ENCODE results near the gene WDR54.
"Not testable (repeated sequence)": the region's sequence is repeated elsewhere in the genome, so short reads cannot be mapped to it uniquely, and the experiment has no call there.

Gene WDR54

GRCh38 chr2:74406035-74406434 lies 15.5 kb upstream of the WDR54 start:
- no peak for DNase-seq (ENCODE audit: low read depth, low spot score)

GRCh38 chr2:74407682-74408081 lies 13.8 kb upstream of the WDR54 start:
- DNase-seq (ENCODE audit: low read depth, low spot score) = no peak

- DNase-seq (ENCODE audit: low read depth, low spot score) = no peak
These were observed 8.4 kb upstream of the WDR54 start for GRCh38 chr2:74413001-74413698.

DNA sequence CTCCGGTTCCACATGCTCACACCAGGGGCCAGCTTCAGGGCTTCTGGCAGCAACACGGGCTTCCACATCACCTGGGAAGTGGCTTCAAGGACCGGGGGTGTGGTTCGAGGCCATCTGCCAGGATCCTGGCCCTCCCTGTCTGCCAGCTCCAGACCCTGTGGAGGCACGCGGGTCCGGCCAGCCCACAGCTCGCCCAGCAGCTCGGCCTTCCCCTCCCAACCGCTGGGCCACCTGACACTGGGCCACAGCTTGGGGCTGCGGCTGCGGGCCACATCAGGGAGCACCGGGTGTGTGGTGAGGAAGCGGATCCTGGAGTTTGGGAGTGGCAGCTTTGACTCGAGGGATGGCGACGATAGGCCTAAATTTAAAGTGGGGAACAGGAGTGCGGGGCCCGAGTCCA lies 7.1 kb upstream of the WDR54 start:
- DNase-seq (ENCODE audit: low read depth, low spot score) = no peak

- no peak for DNase-seq (ENCODE audit: low read depth, low spot score)
These were observed 6.4 kb upstream of the WDR54 start for GRCh38 chr2:74414881-74415761.

GRCh38 chr2:74415762-74416395 lies 5.7 kb upstream of the WDR54 start:
- DNase-seq (ENCODE audit: low read depth, low spot score) = no peak

DNA sequence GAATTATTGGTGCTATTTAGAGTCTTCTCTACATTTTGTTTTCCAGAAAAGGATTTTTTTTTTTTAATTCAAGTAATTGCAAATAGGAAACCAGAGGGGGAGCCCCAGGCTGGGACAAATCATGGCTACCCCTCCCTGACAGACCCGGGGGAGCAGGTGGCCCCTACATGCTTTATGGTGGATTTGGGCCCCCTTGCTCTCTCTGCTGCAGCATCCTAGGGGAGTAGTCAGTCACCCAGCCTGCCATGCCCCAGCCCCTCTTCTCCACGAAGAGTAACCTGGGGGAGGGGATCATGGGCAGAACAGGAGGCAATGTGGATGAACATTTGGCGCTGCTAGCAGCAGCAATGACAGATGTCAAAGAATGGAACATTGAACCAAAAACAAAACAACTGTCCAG lies 4.8 kb upstream of the WDR54 start:
- DNase-seq (ENCODE audit: low read depth, low spot score) = no peak

- DNase-seq (ENCODE audit: low read depth, low spot score) = no peak
These were observed 4.3 kb upstream of the WDR54 start for GRCh38 chr2:74417197-74417596.

- DNase-seq (ENCODE audit: low read depth, low spot score) = no peak
These were observed 3.8 kb upstream of the WDR54 start for GRCh38 chr2:74417763-74418162.

- no peak for DNase-seq (ENCODE audit: low read depth, low spot score)
These were observed 3.2 kb upstream of the WDR54 start for GRCh38 chr2:74418312-74418711.

GRCh38 chr2:74419345-74419744 lies 2.2 kb upstream of the WDR54 start:
- no peak for DNase-seq (ENCODE audit: low read depth, low spot score)

- no peak for DNase-seq (ENCODE audit: low read depth, low spot score)
These were observed 1.5 kb upstream of the WDR54 start for GRCh38 chr2:74420006-74420405.

DNA sequence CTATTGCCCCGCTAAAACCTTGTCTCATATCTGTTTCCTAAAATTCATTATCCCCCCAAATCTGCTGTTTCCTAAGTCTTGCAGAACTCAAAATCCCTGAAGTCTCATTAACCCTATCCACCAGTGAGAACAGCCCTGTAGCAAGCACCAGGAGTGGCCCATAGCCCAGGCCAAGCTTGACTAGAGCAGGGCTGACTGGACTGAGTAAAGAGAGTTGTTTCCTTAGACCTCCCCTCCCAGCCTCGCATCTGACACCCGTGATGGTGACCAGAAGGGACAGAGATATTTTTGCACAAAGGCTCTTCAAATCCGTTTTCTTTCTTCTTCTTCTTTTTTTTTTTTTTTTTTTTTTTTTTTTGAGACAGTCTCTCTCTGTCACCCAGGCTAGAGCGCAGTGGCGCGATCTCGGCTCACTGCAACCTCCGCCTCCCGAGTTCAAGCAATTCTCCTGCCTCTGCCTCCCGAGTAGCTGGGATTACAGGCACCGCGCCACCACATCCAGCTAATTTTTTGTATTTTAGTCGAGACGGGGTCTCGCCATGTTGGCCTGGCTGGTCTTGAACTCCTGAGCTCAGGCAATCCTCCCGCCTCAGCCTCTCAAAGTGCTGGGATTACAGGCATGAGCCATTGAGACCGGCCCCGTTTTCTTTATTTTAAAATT lies 957 bp upstream of the WDR54 start:
- DNase-seq (ENCODE audit: low read depth, low spot score) = not testable (repeated sequence)

DNA sequence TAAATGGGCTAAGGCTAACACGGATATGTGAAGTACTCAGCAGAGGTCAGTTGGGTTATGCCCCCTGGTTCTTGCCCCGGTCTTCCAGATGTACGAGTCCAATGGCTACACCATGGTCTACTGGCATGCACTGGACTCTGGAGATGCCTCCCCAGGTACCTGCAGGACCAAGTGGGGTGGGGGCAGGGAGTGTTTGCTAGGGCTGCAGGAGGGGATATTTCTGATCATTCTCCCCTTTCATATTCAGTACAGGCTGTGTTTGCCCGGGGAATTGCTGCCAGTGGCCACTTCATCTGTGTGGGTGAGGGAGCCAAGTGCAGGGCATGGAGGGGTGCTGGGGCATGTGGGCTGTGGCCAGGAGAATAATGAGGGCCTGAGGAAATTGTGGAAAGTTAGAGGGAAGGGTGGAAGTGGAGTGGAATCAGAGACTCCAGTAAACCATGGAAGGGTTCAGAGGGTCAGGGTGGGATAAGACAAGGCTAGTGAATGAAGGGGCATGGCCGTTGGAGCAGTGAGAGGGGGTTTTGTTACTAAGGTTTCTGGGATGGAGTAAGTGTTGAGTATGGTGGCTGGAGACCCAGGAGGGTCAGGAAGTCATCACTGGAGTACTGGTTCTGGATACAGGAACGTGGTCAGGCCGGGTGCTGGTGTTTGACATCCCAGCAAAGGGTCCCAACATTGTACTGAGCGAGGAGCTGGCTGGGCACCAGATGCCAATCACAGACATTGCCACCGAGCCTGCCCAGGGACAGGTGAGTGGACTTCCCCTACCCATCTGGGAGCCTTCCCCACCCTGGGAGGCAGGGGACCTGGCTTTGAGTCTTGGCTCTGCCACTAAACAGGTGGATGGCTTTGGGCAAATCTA lies 1.9 kb downstream of the WDR54 start:
- DNase-seq (ENCODE audit: low read depth, low spot score) = no peak

DNA sequence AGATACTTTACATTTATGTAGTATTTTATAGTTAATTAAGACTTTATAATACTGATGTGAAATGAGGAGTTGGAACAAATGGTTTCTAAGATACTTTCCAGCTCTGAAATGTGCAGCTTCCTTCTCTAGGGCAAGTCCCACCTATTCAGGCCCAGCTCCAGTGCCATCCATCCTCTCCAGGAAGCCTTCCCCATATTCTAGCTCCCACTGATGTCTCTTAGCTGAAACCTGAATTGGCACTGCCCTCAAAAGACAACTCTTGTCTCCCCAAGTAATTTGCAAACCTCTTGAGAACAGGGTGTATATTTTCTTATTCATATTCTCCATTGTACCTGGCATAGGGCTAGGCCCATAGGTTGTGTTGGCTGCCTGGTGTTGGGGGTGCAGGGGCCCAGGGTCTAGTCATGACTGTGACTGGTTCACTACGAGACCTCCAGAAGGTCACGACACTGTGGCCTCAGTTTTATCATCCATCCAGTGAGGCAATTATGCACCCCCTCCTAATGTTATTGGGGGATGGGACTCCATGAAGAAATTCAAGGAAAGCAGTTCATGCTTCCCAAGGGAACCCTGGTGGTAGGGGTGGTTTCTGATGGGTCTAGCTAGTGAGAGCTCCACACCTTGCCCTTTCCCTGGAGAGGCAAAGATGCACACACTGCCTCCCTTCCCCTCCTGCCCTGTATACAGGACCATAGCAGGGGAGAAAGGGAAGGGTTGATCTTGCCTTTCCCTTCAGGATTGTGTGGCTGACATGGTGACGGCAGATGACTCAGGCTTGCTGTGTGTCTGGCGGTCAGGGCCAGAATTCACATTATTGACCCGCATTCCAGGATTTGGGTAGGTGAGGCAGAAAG lies 2.8 kb downstream of the WDR54 start:
- DNase-seq (ENCODE audit: low read depth, low spot score) = no peak

GRCh38 chr2:74424995-74425406 lies 3.5 kb downstream of the WDR54 start:
- DNase-seq (ENCODE audit: low read depth, low spot score) = no peak

- no peak for DNase-seq (ENCODE audit: low read depth, low spot score)
These were observed 4.0 kb downstream of the WDR54 start for GRCh38 chr2:74425523-74425922.

- DNase-seq (ENCODE audit: low read depth, low spot score) = no peak
These were observed 4.7 kb downstream of the WDR54 start for GRCh38 chr2:74426181-74426758.

GRCh38 chr2:74427551-74427950 lies 6.0 kb downstream of the WDR54 start:
- no peak for DNase-seq (ENCODE audit: low read depth, low spot score)

DNA sequence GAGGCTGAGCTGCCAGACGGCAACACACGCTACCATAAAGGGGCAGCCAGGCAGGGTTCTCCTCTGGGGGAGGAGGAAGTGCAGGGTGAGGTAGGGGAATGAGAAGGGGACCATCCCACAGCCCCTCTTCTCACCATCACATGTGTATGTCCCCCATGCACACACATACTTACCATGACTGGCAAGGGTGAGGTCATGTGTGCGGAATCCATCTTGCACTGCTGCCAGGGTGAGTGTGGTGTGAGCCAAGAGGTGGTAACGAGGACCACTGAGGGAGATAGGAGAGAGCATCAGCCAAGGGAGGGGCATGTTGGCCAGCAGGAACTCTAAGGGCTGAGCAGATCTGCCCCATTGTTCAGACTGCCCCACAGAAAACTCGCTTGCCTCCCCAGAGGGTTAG lies 7.1 kb downstream of the WDR54 start:
- DNase-seq (ENCODE audit: low read depth, low spot score) = no peak

Data from activated CD4-positive, CD25-positive, alpha-beta regulatory T cell treated with anti-CD3 and anti-CD28 coated beads, Interleukin-2, amount 50 U/mL, for 16 hours (primary cell).